ES-I3 (cell line): ENCODE results near the gene TSC22D3.

Experiments
- H3K36me3 ChIP-seq: 2 replicates; pipeline ENCODE4 v1.6.1; 2013; ENCODE audit warnings: mild to moderate bottlenecking, low read length, control low read depth, moderate library complexity; ENCODE audit not compliant: insufficient read depth
- H3K4me1 ChIP-seq: 2 replicates; pipeline ENCODE4 v1.6.1; 2013; ENCODE audit warnings: mild to moderate bottlenecking, control low read depth, low read length; ENCODE audit not compliant: insufficient read depth
- H3K9ac ChIP-seq: 2 replicates; pipeline ENCODE4 v1.6.1; 2013; ENCODE audit warnings: low read depth, mild to moderate bottlenecking, low read length, moderate library complexity
- H3K9me3 ChIP-seq: 2 replicates; pipeline ENCODE4 v1.6.1; 2013; ENCODE audit warnings: mild to moderate bottlenecking, low read length, moderate library complexity; ENCODE audit not compliant: control insufficient read depth, insufficient read depth

TSC22D3 gene

DNA sequence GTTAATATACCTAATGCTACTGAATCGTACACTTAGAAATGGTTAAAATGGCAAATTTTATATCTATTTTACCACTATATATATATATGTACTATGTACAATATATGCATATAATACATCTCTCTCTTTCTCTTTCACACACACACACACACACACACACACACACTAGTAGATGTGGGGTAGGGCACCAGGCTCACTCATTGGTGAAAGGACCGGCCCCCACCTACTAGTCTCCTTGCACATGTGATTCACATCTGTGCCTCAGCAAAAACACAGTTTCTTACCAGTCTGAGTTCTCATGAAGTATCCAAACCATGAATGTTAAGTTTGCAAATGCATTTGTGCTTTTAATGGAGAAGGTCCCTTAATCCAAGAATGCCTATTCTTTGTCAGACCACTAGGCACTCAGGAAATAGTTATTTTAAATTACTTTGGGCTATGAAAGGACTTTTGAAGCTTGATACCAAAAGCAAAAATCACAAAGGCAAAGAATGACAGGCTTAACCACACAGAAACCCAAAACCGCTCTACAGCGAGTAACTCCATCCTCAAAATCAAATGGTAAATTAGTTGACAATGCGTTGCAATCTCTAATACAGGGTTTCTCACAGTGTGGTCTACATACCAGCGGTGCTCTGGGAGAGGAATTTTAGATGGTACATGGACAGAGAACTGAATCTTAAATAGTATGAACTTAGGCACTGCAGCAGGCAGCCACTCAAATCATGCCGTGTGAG lies 5.8 kb downstream of the TSC22D3 start:
- no peak overlapping the region for H3K9ac ChIP-seq

GRCh38 chrX:107768051-107768450 lies 7.5 kb downstream of the TSC22D3 start:
- Histone ChIP-seq H3K4me1 (peaks cover 16% of the 10 kb centered on the region), H3K9me3 (no peaks in the 10 kb centered on the region), H3K36me3 (no peaks in the 10 kb centered on the region), H3K9ac (no peak overlapping the region)

More for the DNA sequence above, 5.8 kb downstream of the TSC22D3 start:
- Histone ChIP-seq H3K4me1 (peaks cover 22% of the 10 kb centered on the region), H3K9me3 (no peaks in the 10 kb centered on the region), H3K36me3 (no peaks in the 10 kb centered on the region)

DNA sequence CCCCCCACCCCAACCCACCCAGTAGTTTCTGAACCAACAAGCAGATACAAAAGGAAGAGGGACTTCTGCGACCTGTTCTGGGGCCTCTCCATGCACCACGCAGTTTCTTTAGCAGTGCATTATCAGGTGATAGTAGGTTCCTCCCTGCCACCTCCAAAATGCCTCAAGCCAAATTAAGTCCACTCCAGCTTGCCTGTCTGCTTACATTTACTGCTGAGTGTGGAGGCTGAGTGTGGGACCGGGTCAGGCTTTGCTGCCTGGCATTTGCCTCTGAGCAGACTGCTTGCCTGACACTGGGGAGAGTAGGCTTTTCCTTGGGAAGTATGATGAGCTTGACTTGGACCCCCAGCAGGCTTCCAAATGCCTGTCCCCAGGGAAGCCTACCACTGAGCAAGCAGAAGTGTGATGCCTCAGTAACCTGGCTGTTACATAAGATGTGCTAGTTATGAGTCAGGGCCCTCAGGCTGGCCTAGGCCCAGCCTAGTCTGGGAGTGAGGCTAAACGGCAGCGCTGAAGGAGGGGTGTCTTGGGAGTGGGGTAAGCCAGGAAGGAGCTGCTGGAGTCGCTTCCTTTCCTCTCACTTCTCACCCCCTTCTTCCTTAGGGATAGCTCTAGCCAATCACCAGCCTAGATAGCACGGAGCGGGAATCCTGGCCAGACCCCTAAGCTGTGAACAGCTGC lies 9.0 kb downstream of the TSC22D3 start:
- Histone ChIP-seq H3K9me3 (no peaks in the 10 kb centered on the region), H3K36me3 (no peaks in the 10 kb centered on the region), H3K4me1 (peaks cover 14% of the 10 kb centered on the region; the same call in 1 of the 2 replicates), H3K9ac (no peak overlapping the region)

GRCh38 chrX:107764845-107765608 lies 10.6 kb downstream of the TSC22D3 start:
- Histone ChIP-seq H3K9me3 (no peaks in the 10 kb centered on the region), H3K9ac (no peak overlapping the region), H3K4me1 (peaks cover 14% of the 10 kb centered on the region; the same call in 1 of the 2 replicates), H3K36me3 (no peaks in the 10 kb centered on the region)

GRCh38 chrX:107763647-107764046 lies 11.9 kb downstream of the TSC22D3 start:
- no peak overlapping the region for H3K9ac ChIP-seq
- H3K4me1 ChIP-seq, result peaks cover 14% of the 10 kb centered on the region; the same call in 1 of the 2 replicates
- H3K9me3 ChIP-seq, result no peaks in the 10 kb centered on the region
- H3K36me3 ChIP-seq, result no peaks in the 10 kb centered on the region

- H3K9ac ChIP-seq, result no peak overlapping the region
- no peaks in the 10 kb centered on the region for H3K36me3 ChIP-seq
- no peaks in the 10 kb centered on the region for H3K9me3 ChIP-seq
- peaks cover 6% of the 10 kb centered on the region; the same call in 1 of the 2 replicates for H3K4me1 ChIP-seq
These were observed 15.1 kb downstream of the TSC22D3 start for GRCh38 chrX:107760304-107761077.

DNA sequence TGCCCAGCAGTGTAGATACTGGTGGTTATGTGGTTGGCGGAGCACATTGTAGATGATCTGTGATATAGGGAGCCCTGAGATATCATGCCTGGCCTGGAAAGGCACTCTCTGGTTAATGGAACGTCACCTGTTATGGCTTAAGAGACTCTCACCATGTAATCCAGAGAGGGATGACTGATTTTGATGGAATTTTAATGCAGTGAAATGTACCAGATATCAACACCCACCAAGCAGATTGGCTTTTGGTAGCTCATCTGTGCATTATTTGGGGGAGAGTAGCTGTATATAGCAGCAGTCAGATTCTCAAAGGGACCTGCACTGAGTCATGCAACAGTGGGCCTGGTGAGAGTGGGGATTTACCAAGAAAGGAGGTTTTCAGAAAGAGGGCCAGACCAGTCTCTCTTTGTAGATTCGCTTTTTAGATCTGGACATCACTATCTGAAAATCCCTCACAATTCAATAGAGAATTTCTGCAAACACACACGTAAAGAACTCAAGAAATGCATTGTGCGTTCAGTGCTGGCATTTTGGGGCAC lies 17.3 kb downstream of the TSC22D3 start:
- no peaks in the 10 kb centered on the region for H3K36me3 ChIP-seq
- H3K9me3 ChIP-seq, result no peaks in the 10 kb centered on the region
- H3K9ac ChIP-seq, result no peak overlapping the region
- H3K4me1 ChIP-seq, result no peaks in the 10 kb centered on the region

GRCh38 chrX:107755721-107756120 lies 19.9 kb downstream of the TSC22D3 start:
- H3K4me1 ChIP-seq, result peaks cover 7% of the 10 kb centered on the region; the same call in 1 of the 2 replicates

GRCh38 chrX:107753187-107753586 lies 22.4 kb downstream of the TSC22D3 start:
- H3K9me3 ChIP-seq, result no peaks in the 10 kb centered on the region
- H3K36me3 ChIP-seq, result no peaks in the 10 kb centered on the region; the same call in 1 of the 2 replicates
- peaks cover 7% of the 10 kb centered on the region; the same call in 1 of the 2 replicates for H3K4me1 ChIP-seq
- no peak overlapping the region for H3K9ac ChIP-seq

More at GRCh38 chrX:107755721-107756120, 19.9 kb downstream of the TSC22D3 start:
- Histone ChIP-seq H3K9ac (no peak overlapping the region), H3K9me3 (no peaks in the 10 kb centered on the region), H3K36me3 (no peaks in the 10 kb centered on the region; the same call in 1 of the 2 replicates)

- Histone ChIP-seq H3K9ac (no peak overlapping the region), H3K36me3 (no peaks in the 10 kb centered on the region; the same call in 1 of the 2 replicates), H3K9me3 (no peaks in the 10 kb centered on the region), H3K4me1 (peaks cover 7% of the 10 kb centered on the region; the same call in 1 of the 2 replicates)
These were observed 22.9 kb downstream of the TSC22D3 start for GRCh38 chrX:107752714-107753113.

DNA sequence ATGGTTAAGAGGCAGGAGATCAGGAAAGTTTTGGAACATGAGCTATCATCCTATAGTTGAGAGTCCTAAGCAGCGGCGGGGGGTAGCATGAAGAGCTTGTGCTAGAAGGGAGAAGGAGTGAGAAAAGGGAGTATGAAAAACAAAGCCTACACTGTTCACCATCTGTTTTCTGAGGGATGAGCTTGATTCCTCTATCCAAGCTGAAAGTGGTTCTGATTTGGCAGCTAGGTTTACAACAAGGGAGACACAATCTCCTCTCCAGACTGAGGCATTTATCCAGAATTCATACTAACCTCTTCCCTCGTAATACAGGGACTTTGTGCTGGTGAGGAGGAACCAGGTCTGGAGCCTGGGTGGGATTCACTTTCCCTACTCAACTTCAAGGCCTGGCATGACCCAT lies 23.5 kb downstream of the TSC22D3 start:
- H3K4me1 ChIP-seq, result peaks cover 7% of the 10 kb centered on the region; the same call in 1 of the 2 replicates
- H3K9me3 ChIP-seq, result no peaks in the 10 kb centered on the region
- H3K9ac ChIP-seq, result no peak overlapping the region
- no peaks in the 10 kb centered on the region; the same call in 1 of the 2 replicates for H3K36me3 ChIP-seq

DNA sequence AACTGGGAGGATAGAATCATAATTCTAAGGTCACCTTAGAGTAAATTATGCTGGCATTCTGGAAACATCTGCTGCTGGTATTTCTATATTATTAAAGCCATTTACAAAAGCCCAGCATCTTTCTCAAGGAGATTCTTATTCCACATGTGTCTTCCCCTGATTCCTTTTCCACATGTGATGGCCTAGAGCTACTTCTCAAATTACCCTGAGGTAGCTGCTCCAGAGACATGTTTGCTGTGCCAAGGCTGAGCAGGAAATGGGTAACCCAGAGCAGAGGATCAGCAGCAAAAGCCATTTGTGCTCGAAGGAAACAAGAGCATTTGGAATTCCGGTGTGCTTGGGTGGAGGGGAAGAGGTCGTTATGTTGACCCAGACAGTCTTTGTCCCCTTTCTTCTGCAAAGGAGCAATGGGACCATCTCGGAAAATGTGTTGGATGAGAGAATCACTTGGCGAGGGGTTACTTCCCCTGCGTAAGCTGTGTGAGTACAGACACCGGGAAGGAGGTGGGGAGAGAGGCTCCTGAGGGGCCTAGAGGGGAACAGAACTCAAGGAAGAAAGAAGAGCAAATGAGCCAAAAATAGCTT lies 24.6 kb downstream of the TSC22D3 start:
- Histone ChIP-seq H3K9ac (no peak overlapping the region), H3K9me3 (no peaks in the 10 kb centered on the region), H3K36me3 (no peaks in the 10 kb centered on the region; the same call in 1 of the 2 replicates), H3K4me1 (peaks cover 7% of the 10 kb centered on the region; the same call in 1 of the 2 replicates)

DNA sequence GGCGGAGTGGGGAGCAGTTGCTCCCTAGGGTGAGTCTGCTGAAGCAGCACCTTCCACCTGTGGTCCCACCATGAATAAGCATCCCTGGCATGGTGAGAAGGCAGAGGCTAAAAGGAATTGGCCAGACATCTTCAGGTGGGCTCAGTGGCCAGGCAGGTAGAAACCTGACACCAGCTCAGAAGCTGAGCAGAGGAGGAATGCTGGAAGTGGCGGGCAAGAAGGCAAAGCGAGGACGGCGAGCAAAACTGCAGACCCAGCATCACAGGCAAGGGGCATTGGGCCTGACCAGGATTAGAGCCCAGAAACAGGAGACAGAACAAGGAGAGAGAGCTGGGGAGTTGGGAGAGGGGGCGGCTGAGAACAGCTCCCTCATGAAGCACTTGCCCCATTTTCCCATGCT lies 25.3 kb downstream of the TSC22D3 start:
- Histone ChIP-seq H3K9ac (no peak overlapping the region), H3K36me3 (no peaks in the 10 kb centered on the region; the same call in 1 of the 2 replicates), H3K4me1 (peaks cover 7% of the 10 kb centered on the region; the same call in 1 of the 2 replicates), H3K9me3 (no peaks in the 10 kb centered on the region)
